ENCODE measurements around the gene PARD6G. TPM values are rescaled to one million over a fixed set of nuclear protein-coding genes. Genes with fewer than 3 reads are reported as not detected.

The PARD6G gene
- total and polyA plus RNA-seq, 10 of the 15 experiments (the other 5 are each of a cell fraction or from before 2014, with no cell fraction given), result 0.20 to 2.0 (median 0.60) TPM

- ChIA-PET POLR2A (interaction anchor here (0.9 kb wide), 1 partner anchor 71 kb away, joined by 3 read pairs; no protein-coding TSS in a partner anchor), SMC1A (ENCODE audit: uncharacterized antibody, unreplicated experiment) (interaction anchor here (3.6 kb wide), 1 partner anchor 14 kb away, joined by 11 read pairs; no protein-coding TSS in a partner anchor), RAD21 (ENCODE audit: unreplicated experiment) (interaction anchor here (4.2 kb wide), 1 partner anchor 83 kb away, joined by 30 read pairs; no protein-coding TSS in a partner anchor), CTCF (interaction anchor here (1.1 to 5.0 kb wide), 3 partner anchors 9 to 97 kb away, joined by 4 to 75 read pairs (median 5); no protein-coding TSS in a partner anchor)
- Histone ChIP-seq H3K4me2 (ENCODE audit: control insufficient read depth, insufficient read depth) (no peak overlapping the region), H3K4me1 (ENCODE audit: control insufficient read depth, insufficient read depth, low read length) (no peaks in the 10 kb centered on the region), H3K36me3 (ENCODE audit: control insufficient read depth in 2 of 2, insufficient read depth in 2 of 2, low read length in 1 of 2) (no peaks in the 10 kb centered on the region), H3K27me3 (replicated peaks in 1 of 2; ENCODE audit: control insufficient read depth in 2 of 2, insufficient read depth in 2 of 2, low read length in 1 of 2) (peaks cover 0 to 2% of the 10 kb centered on the region in 2 experiments; a peak in 1 of 4 replicates), H3K79me2 (ENCODE audit: control insufficient read depth, insufficient read depth, low read length) (no peaks in the 10 kb centered on the region), H2AFZ (ENCODE audit: control insufficient read depth, low read depth, low read length) (no peak overlapping the region), H4K20me1 (ENCODE audit: control insufficient read depth, insufficient read depth) (no peaks in the 10 kb centered on the region), H3K9ac (ENCODE audit: control insufficient read depth, insufficient read depth, low read length) (no peak overlapping the region), H3K9me3 (replicated peaks; ENCODE audit: control insufficient read depth, insufficient read depth, low read length) (no peaks in the 10 kb centered on the region; the same call in 2 of the 3 replicates), H3K4me3 (no peak overlapping the region), H3K27ac (ENCODE audit: control insufficient read depth, insufficient read depth) (no peak overlapping the region)
- intact Hi-C loops (cut with micrococcal nuclease; ENCODE audit: unreplicated experiment), result no loop called here
- FAIRE-seq (no peak), DNase-seq (ENCODE audit: low read depth, low spot score) (no peak), ATAC-seq (peak; percentile 87)
- in situ Hi-C loops (cut with MboI), result no loop called here
- 50% methylated on average over 7 of the region's 8 CpGs for WGBS (ENCODE audit: insufficient coverage, insufficient replicate concordance, low lambda C conversion rate, missing lambda C conversion rate)
- no TSS peak for BruUV-seq (replicated peaks)
- TF ChIP-seq NKRF (conservative IDR thresholded peaks at IDR 0.05) (no peak), ZZZ3 (IDR thresholded peaks at IDR 0.05; ENCODE audit: control insufficient read depth, insufficient read length, low read depth) (no peak), BCLAF1 (IDR thresholded peaks at IDR 0.05) (no peak), IRF3 (IDR thresholded peaks at IDR 0.05) (no peak), SUPT20H (IDR thresholded peaks at IDR 0.05; ENCODE audit: borderline replicate concordance, control insufficient read depth, low read depth, low read length) (no peak), E2F8 (IDR thresholded peaks at IDR 0.05; ENCODE audit: low read depth, partially characterized antibody) (no peak), SMAD5 (IDR thresholded peaks at IDR 0.05; ENCODE audit: low read depth) (no peak)
Observed at GRCh38 chr18:80253871-80254492, 6.7 kb upstream of the PARD6G start.

Measured in GM12878 (cell line).